NCI-H748 treated with DMSO at 0.1 percent for 48 hours (cell line): ENCODE results near the gene NRG3.

Experiments used
- DNase-seq: peaks from one replicate; lab custom pipeline; 2025; lab: John Stamatoyannopoulos, UW

Gene NRG3

GRCh38 chr10:82213784-82214183, 338.8 kb downstream of the NRG3 start:
- DNase-seq, result no peak

- no peak for DNase-seq
Observed at GRCh38 chr10:82221056-82221455, 346.1 kb downstream of the NRG3 start.

- DNase-seq, result no peak
Observed at GRCh38 chr10:82221601-82222149, 346.7 kb downstream of the NRG3 start.

- no peak for DNase-seq
Observed at GRCh38 chr10:82228701-82229100, 353.7 kb downstream of the NRG3 start.

GRCh38 chr10:82234173-82234572, 359.2 kb downstream of the NRG3 start:
- DNase-seq, result no peak

GRCh38 chr10:82236084-82236731, 361.2 kb downstream of the NRG3 start:
- DNase-seq, result no peak

GRCh38 chr10:82238291-82238690, 363.3 kb downstream of the NRG3 start:
- no peak for DNase-seq

GRCh38 chr10:82240408-82240807, 365.4 kb downstream of the NRG3 start:
- DNase-seq, result no peak

- no peak for DNase-seq
Observed at GRCh38 chr10:82242778-82243177, 367.8 kb downstream of the NRG3 start.

GRCh38 chr10:82245157-82245556, 370.2 kb downstream of the NRG3 start:
- DNase-seq, result no peak

GRCh38 chr10:82245906-82246560, 371.0 kb downstream of the NRG3 start:
- DNase-seq, result no peak

GRCh38 chr10:82249141-82249540, 374.1 kb downstream of the NRG3 start:
- DNase-seq, result no peak

- no peak for DNase-seq
Observed at GRCh38 chr10:82251222-82251906, 376.4 kb downstream of the NRG3 start.

GRCh38 chr10:82252081-82252480, 377.1 kb downstream of the NRG3 start:
- no peak for DNase-seq

GRCh38 chr10:82254237-82254636, 379.2 kb downstream of the NRG3 start:
- DNase-seq, result no peak

- DNase-seq, result no peak
Observed at GRCh38 chr10:82256275-82256674, 381.3 kb downstream of the NRG3 start.

- DNase-seq, result no peak
Observed at GRCh38 chr10:82266438-82266837, 391.4 kb downstream of the NRG3 start.

- no peak for DNase-seq
Observed at GRCh38 chr10:82267014-82267413, 392.0 kb downstream of the NRG3 start.

- no peak for DNase-seq
Observed at GRCh38 chr10:82267465-82267864, 392.5 kb downstream of the NRG3 start.

GRCh38 chr10:82267960-82268359, 393.0 kb downstream of the NRG3 start:
- no peak for DNase-seq

GRCh38 chr10:82277591-82277990, 402.6 kb downstream of the NRG3 start:
- no peak for DNase-seq

- no peak for DNase-seq
Observed at GRCh38 chr10:82278401-82279182, 403.6 kb downstream of the NRG3 start.
